Mesenchymal stem cell (in vitro differentiated cells and primary cell): ENCODE results near the gene RRP9.

ENCODE experiments used
- DNase-seq: peaks from one replicate; pipeline ENCODE4 v3.0.0-alpha.2; 2013
- H2AFZ ChIP-seq: one replicate; pipeline ENCODE4 v1.6.1; 2013; ENCODE audit warnings: low read depth, mild to moderate bottlenecking, control low read depth, inconsistent platforms, low read length, moderate library complexity
- H2AK5ac ChIP-seq: 2 replicates; pipeline ENCODE4 v1.6.1; 2013; ENCODE audit warnings: low read length, moderate library complexity, mild to moderate bottlenecking, inconsistent platforms; ENCODE audit not compliant: severe bottlenecking
- H2BK120ac ChIP-seq: one replicate; pipeline ENCODE4 v1.6.1; 2013; ENCODE audit warnings: low read depth, mild to moderate bottlenecking, inconsistent platforms, low read length, moderate library complexity
- H2BK12ac ChIP-seq, 2 experiments: one replicate each; pipeline ENCODE4 v1.6.1; 2013; ENCODE audit warnings: inconsistent platforms in 2 of 2, low read length in 2 of 2, mild to moderate bottlenecking in 2 of 2, moderate library complexity in 2 of 2, control low read depth in 1 of 2
- H2BK15ac ChIP-seq: one replicate; pipeline ENCODE4 v1.6.1; 2013; ENCODE audit warnings: mild to moderate bottlenecking, low read depth, inconsistent platforms; ENCODE audit not compliant: poor library complexity, severe bottlenecking
- H2BK5ac ChIP-seq: 2 replicates; pipeline ENCODE4 v1.6.1; 2013; ENCODE audit warnings: low read depth, mild to moderate bottlenecking, low read length, control low read depth, inconsistent platforms; ENCODE audit not compliant: poor library complexity, severe bottlenecking
- H3K14ac ChIP-seq, 2 experiments: one replicate each; pipeline ENCODE4 v1.6.1; 2013; ENCODE audit warnings: inconsistent platforms in 2 of 2, low read length in 2 of 2, control low read depth in 1 of 2, mild to moderate bottlenecking in 1 of 2, moderate library complexity in 1 of 2
- H3K18ac ChIP-seq, 2 experiments: one replicate each; pipeline ENCODE4 v1.6.1; 2013; ENCODE audit warnings: inconsistent platforms in 2 of 2, low read length in 2 of 2, control low read depth in 1 of 2, low read depth in 1 of 2, mild to moderate bottlenecking in 1 of 2
- H3K23ac ChIP-seq, 2 experiments: one replicate each; pipeline ENCODE4 v1.6.1; 2013; ENCODE audit warnings: inconsistent platforms in 2 of 2, low read length in 2 of 2, mild to moderate bottlenecking in 2 of 2, moderate library complexity in 2 of 2, control low read depth in 1 of 2
- H3K27ac ChIP-seq: 2 replicates; pipeline ENCODE4 v1.5.1; 2013; ENCODE audit warnings: mild to moderate bottlenecking, moderate library complexity, low read length, control low read depth, inconsistent platforms; ENCODE audit not compliant: poor library complexity, severe bottlenecking
- H3K27me3 ChIP-seq, 2 experiments: 2 replicates each; pipeline versions ENCODE4 v1.6.1 to v1.7.0; 2013; ENCODE audit warnings: low read length in 2 of 2, mild to moderate bottlenecking in 2 of 2, moderate library complexity in 2 of 2, control low read depth in 1 of 2, inconsistent platforms in 1 of 2; ENCODE audit not compliant: control insufficient read depth in 1 of 2, insufficient read depth in 1 of 2
- H3K36me3 ChIP-seq, 2 experiments: 2 replicates each; pipeline versions ENCODE4 v1.6.1 to v1.7.0; 2013; ENCODE audit warnings: low read length in 2 of 2, control low read depth in 1 of 2, inconsistent platforms in 1 of 2, low read depth in 1 of 2, mild to moderate bottlenecking in 1 of 2; ENCODE audit not compliant: insufficient read depth in 2 of 2, control insufficient read depth in 1 of 2
- H3K4ac ChIP-seq, 2 experiments: one replicate each; pipeline ENCODE4 v1.6.1; 2013; ENCODE audit warnings: inconsistent platforms in 2 of 2, low read length in 2 of 2, mild to moderate bottlenecking in 2 of 2, moderate library complexity in 2 of 2, control low read depth in 1 of 2, low read depth in 1 of 2
- H3K4me1 ChIP-seq: 2 replicates; pipeline ENCODE4 v1.6.1; 2013; ENCODE audit warnings: low read depth, low read length, control low read depth; ENCODE audit not compliant: control insufficient read depth, insufficient read depth
- H3K4me2 ChIP-seq: 2 replicates; pipeline ENCODE4 v1.6.1; 2013; ENCODE audit warnings: low read length, mild to moderate bottlenecking, inconsistent platforms; ENCODE audit not compliant: poor library complexity, severe bottlenecking
- H3K4me3 ChIP-seq, 2 experiments: 2 replicates each; pipeline versions ENCODE4 v1.5.1 to v1.7.0; 2013; ENCODE audit warnings: low read length in 2 of 2, mild to moderate bottlenecking in 2 of 2, control low read depth in 1 of 2, low read depth in 1 of 2; ENCODE audit not compliant: insufficient read depth in 1 of 2
- H3K79me1 ChIP-seq: replicated peaks from 2 replicates; pipeline ENCODE4 v1.6.1; 2013; ENCODE audit warnings: mild to moderate bottlenecking, control low read depth, low read length, inconsistent platforms; ENCODE audit not compliant: poor library complexity, severe bottlenecking
- H3K9ac ChIP-seq: 2 replicates; pipeline ENCODE4 v1.7.0; 2013; ENCODE audit warnings: mild to moderate bottlenecking, low read length, moderate library complexity
- H3K9me3 ChIP-seq: 2 replicates; pipeline ENCODE4 v1.7.0; 2013; ENCODE audit warnings: mild to moderate bottlenecking, low read length; ENCODE audit not compliant: control insufficient read depth
- H4K8ac ChIP-seq: one replicate; pipeline ENCODE4 v1.6.1; 2013; ENCODE audit warnings: inconsistent platforms, mild to moderate bottlenecking, low read length, moderate library complexity
- H4K91ac ChIP-seq: one replicate; pipeline ENCODE4 v1.6.1; 2013; ENCODE audit warnings: mild to moderate bottlenecking, low read length, inconsistent platforms
- WGBS: methylation state at CpG from one replicate; pipeline ENCODE4 v1.1.7; 2013; ENCODE audit warnings: mixed read lengths; 5-methylcytosine and 5-hydroxymethylcytosine counted together

The RRP9 gene

GRCh38 chr3:51935886-51936755 lies 5.6 kb downstream of the RRP9 start:
- Histone ChIP-seq H2AFZ (no peak overlapping the region), H3K9ac (no peak overlapping the region), H4K91ac (no peak overlapping the region), H2BK5ac (no peak overlapping the region), H3K27ac (no peak overlapping the region), H3K9me3 (no peaks in the 10 kb centered on the region), H3K4me1 (peaks cover 8% of the 10 kb centered on the region), H3K36me3 (peaks cover 72% of the 10 kb centered on the region in 2 experiments), H2BK15ac (no peak overlapping the region), H3K14ac (no peak overlapping the region), H4K8ac (no peak overlapping the region), H3K4me2 (no peak overlapping the region), H3K79me1 (peaks cover 28% of the 10 kb centered on the region), H3K4ac (no peak overlapping the region), H2BK120ac (no peak overlapping the region), H3K27me3 (no peaks in the 10 kb centered on the region), H3K4me3 (no peak overlapping the region), H3K18ac (no peak overlapping the region), H2AK5ac (no peak overlapping the region), H3K23ac (no peak overlapping the region), H2BK12ac (no peak overlapping the region)
- no peak for DNase-seq
- WGBS: 97% methylated on average over 25 of the region's 25 CpGs

- no peak overlapping the region for H2AK5ac ChIP-seq
- no peaks in the 10 kb centered on the region for H3K9me3 ChIP-seq
- H2BK12ac ChIP-seq: no peak overlapping the region
- no peak overlapping the region for H3K9ac ChIP-seq
- H2AFZ ChIP-seq: no peak overlapping the region
- WGBS: 96% methylated on average over 24 of the region's 28 CpGs
- H3K4ac ChIP-seq: no peak overlapping the region
- H4K91ac ChIP-seq: no peak overlapping the region
- H3K27ac ChIP-seq: no peak overlapping the region
- H3K4me2 ChIP-seq: no peak overlapping the region
- DNase-seq: no peak
- no peak overlapping the region for H2BK120ac ChIP-seq
- no peak overlapping the region for H3K23ac ChIP-seq
- peaks cover 76 to 77% of the 10 kb centered on the region in 2 experiments for H3K36me3 ChIP-seq
- H3K79me1 ChIP-seq: peaks cover 24% of the 10 kb centered on the region
- H3K18ac ChIP-seq: no peak overlapping the region
- no peak overlapping the region for H2BK5ac ChIP-seq
- no peak overlapping the region for H3K4me3 ChIP-seq
- peaks cover 2% of the 10 kb centered on the region for H3K4me1 ChIP-seq
- no peak overlapping the region for H4K8ac ChIP-seq
- H2BK15ac ChIP-seq: no peak overlapping the region
- no peak overlapping the region for H3K14ac ChIP-seq
- no peaks in the 10 kb centered on the region for H3K27me3 ChIP-seq
Observed at GRCh38 chr3:51934991-51935885, 6.5 kb downstream of the RRP9 start.

- Histone ChIP-seq H2BK5ac (no peak overlapping the region), H2BK12ac (no peak overlapping the region), H3K9ac (no peak overlapping the region), H3K27me3 (no peaks in the 10 kb centered on the region), H3K4me2 (no peak overlapping the region), H3K4ac (no peak overlapping the region), H3K79me1 (peaks cover 23% of the 10 kb centered on the region), H4K91ac (no peak overlapping the region), H3K18ac (no peak overlapping the region), H3K36me3 (peaks cover 76% of the 10 kb centered on the region in 2 experiments), H2BK15ac (no peak overlapping the region), H2AFZ (no peak overlapping the region), H3K4me3 (no peak overlapping the region), H4K8ac (no peak overlapping the region), H2BK120ac (no peak overlapping the region), H3K4me1 (peaks cover 2% of the 10 kb centered on the region), H3K27ac (no peak overlapping the region), H3K9me3 (no peaks in the 10 kb centered on the region), H3K14ac (no peak overlapping the region), H2AK5ac (no peak overlapping the region), H3K23ac (no peak overlapping the region)
- WGBS: 96% methylated on average over 11 of the region's 11 CpGs
- DNase-seq: no peak
Observed at GRCh38 chr3:51934139-51934850, 7.4 kb downstream of the RRP9 start.
